Kidney (tissue), 14 donors: ENCODE measurements around the gene RAD9A. TPM values are rescaled to one million over a fixed set of nuclear protein-coding genes. Genes with fewer than 3 reads are reported as not detected.

ENCODE experiments used
- DNase-seq, 5 donors: peaks; one replicate each; pipeline ENCODE4 v3.0.0-alpha.2; 2013 to 2020
- FAIRE-seq: peaks from 2 replicates; lab custom pipeline; 2012; peaks lifted over from hg19 to GRCh38; lab: Jason Lieb, UNC
- H3K27ac ChIP-seq, 2 donors: one replicate each; pipeline ENCODE4 v1.7.0; 2013; ENCODE audit warnings: low read depth in 2 of 2, low read length in 2 of 2, inconsistent platforms in 1 of 2
- H3K27me3 ChIP-seq: one replicate; pipeline ENCODE4 v1.7.1; 2013; ENCODE audit warnings: low read length, inconsistent platforms; ENCODE audit not compliant: control insufficient read depth, insufficient read depth
- H3K36me3 ChIP-seq, 3 donors: one replicate each; pipeline versions ENCODE4 v1.7.0 to v1.7.1; 2013; ENCODE audit warnings: low read length in 3 of 3, control low read depth in 1 of 3, inconsistent platforms in 1 of 3; ENCODE audit not compliant: insufficient read depth in 3 of 3, control insufficient read depth in 2 of 3
- H3K4me1 ChIP-seq, 3 donors: one replicate each; pipeline versions ENCODE4 v1.7.0 to v1.7.1; 2013; ENCODE audit warnings: low read length in 3 of 3, inconsistent platforms in 1 of 3, low read depth in 1 of 3; ENCODE audit not compliant: control insufficient read depth in 2 of 3, insufficient read depth in 2 of 3
- H3K4me3 ChIP-seq, 3 donors: one replicate each; pipeline versions ENCODE4 v1.7.0 to v1.8.1; 2013; ENCODE audit warnings: low read length in 3 of 3, control low read depth in 1 of 3, inconsistent platforms in 1 of 3
- H3K9ac ChIP-seq, 3 donors: one replicate each; pipeline versions ENCODE4 v1.7.0 to v1.7.1; 2013; ENCODE audit warnings: low read length in 3 of 3, control low read depth in 1 of 3, inconsistent platforms in 1 of 3
- H3K9me3 ChIP-seq, 3 donors: one replicate each; pipeline versions ENCODE4 v1.7.0 to v1.7.1; 2013; ENCODE audit warnings: low read length in 3 of 3, control low read depth in 1 of 3, inconsistent platforms in 1 of 3; ENCODE audit not compliant: control insufficient read depth in 2 of 3, insufficient read depth in 1 of 3
- CTCF ChIP-seq: IDR thresholded peaks from 3 replicates; pipeline ENCODE4 v1.5.1; 2012; ENCODE audit warnings: mild to moderate bottlenecking, moderate library complexity, borderline replicate concordance; ENCODE audit not compliant: insufficient read depth; ENCODE audit errors: extremely low read depth
- intact Hi-C: fragments of 100-400 bp; cut with DNase I; formaldehyde crosslinking; loops from one replicate; pipeline ENCODE4 v1.11.1; 2022
- polyA plus RNA-seq: library from polyadenylated mRNA; stranded (reverse); fragments of 350-450 nt; fragmentation: Illumina TruSeq; extraction: RNeasy Lipid Tissue Mini Kit (QIAGEN cat#74804); gene quantifications from one replicate; pipeline ENCODE4 v1.2.3, GENCODE V29; 2014; ENCODE audit warnings: low read depth, low replicate concordance; ENCODE audit not compliant: insufficient read depth
- total RNA-seq: library from RNA; stranded (reverse); fragmentation: NEBNext Ultra II Directional; extraction: Animal tissue kit (Norgen Biotek cat#: 25700); gene quantifications from one replicate; pipeline ENCODE4 v1.2.1, GENCODE V29; 2021
- donor health status: control.
- donor health status: control.
- donor health status: control.
- donor health status: control.
- donor health status: control.
- donor health status: DM: yes; HTN: yes; CAD: no.
- donor health status: Normal renal cell carcinoma (clear cell type).

Gene RAD9A
- total and polyA plus RNA-seq, 2 donors from 2014 or later, result 16.4 to 17.8 TPM

- H3K9me3 ChIP-seq, result no peaks in the 10 kb centered on the region
- no peak overlapping the region for H3K27ac ChIP-seq
- peaks cover 0 to 4% (median 0%) of the 10 kb centered on the region in 3 donors for H3K36me3 ChIP-seq
- no peak overlapping the region for H3K9ac ChIP-seq
- no peaks in the 10 kb centered on the region for H3K27me3 ChIP-seq
- H3K4me3 ChIP-seq, result no peak overlapping the region
- TF ChIP-seq CTCF, result no peak
- FAIRE-seq, result no peak
- intact Hi-C loops, result no loop called here
- DNase-seq, result peak in 1 of 5 donors; percentile 86
- peaks cover 0 to 14% (median 0%) of the 10 kb centered on the region in 3 donors for H3K4me1 ChIP-seq
Observed at GRCh38 chr11:67439321-67440228, 47.8 kb downstream of the RAD9A start.

GRCh38 chr11:67440229-67441097 is 48.7 kb downstream of the RAD9A start:
- Histone ChIP-seq H3K27ac (no peak overlapping the region), H3K4me3 (no peak overlapping the region), H3K4me1 (peaks cover 0 to 16% (median 0%) of the 10 kb centered on the region in 3 donors), H3K36me3 (peaks cover 0 to 4% (median 0%) of the 10 kb centered on the region in 3 donors), H3K9me3 (no peaks in the 10 kb centered on the region), H3K27me3 (no peaks in the 10 kb centered on the region), H3K9ac (no peak overlapping the region)
- TF ChIP-seq CTCF, result no peak
- FAIRE-seq (no peak), DNase-seq (no peak)
- intact Hi-C loops, result no loop called here

GRCh38 chr11:67441098-67441563 is 49.3 kb downstream of the RAD9A start:
- Histone ChIP-seq H3K27ac (no peak overlapping the region), H3K4me3 (no peak overlapping the region), H3K27me3 (no peaks in the 10 kb centered on the region), H3K4me1 (peaks cover 0 to 16% (median 0%) of the 10 kb centered on the region in 3 donors), H3K36me3 (peaks cover 0 to 4% (median 0%) of the 10 kb centered on the region in 3 donors), H3K9ac (no peak overlapping the region), H3K9me3 (no peaks in the 10 kb centered on the region)
- no peak for TF ChIP-seq CTCF
- no peak for FAIRE-seq
- peak in 1 of 5 donors; percentile 77 for DNase-seq
- intact Hi-C loops, result no loop called here
